CD4-positive, alpha-beta T cell (primary cell): Measurements from ENCODE around the gene KLC1. TPM values are rescaled to one million over a fixed set of nuclear protein-coding genes. Genes with fewer than 3 reads are reported as not detected.

Experiments used
- ATAC-seq: fragments of 200-7000 bp; cut with Tn5 transposase; one replicate; pipeline ENCODE4 v1.10.0; 2022; ENCODE audit warnings: mild to moderate bottlenecking; ENCODE audit not compliant: poor library complexity
- CTCF ChIA-PET: fragments of 350-600 bp; sonication (Branson Sonifier 250); formaldehyde crosslinking; loops from one replicate; lab custom pipeline; 2021; ENCODE audit warnings: antibody characterized with exemption, inconsistent platforms; lab: Charles Lee
- POLR2A ChIA-PET: fragments of 350-600 bp; sonication (Branson Sonifier 250); formaldehyde crosslinking; loops from one replicate; lab custom pipeline; 2021; ENCODE audit warnings: antibody characterized with exemption, inconsistent platforms; lab: Charles Lee
- DNase-seq, 14 experiments: peaks; one replicate each; pipeline ENCODE4 v3.0.0-alpha.2; 2013 to 2020; ENCODE audit warnings: mixed read lengths in 2 of 14
- H3K27ac ChIP-seq, 2 donors: one replicate each; pipeline versions ENCODE4 v1.5.1 to v1.7.0; 2013; ENCODE audit warnings: low read length in 2 of 2, low read depth in 1 of 2, mild to moderate bottlenecking in 1 of 2
- H3K27me3 ChIP-seq, 2 experiments: 1 replicate in 1 of 2; 2 replicates in 1 of 2; pipeline versions ENCODE4 v1.6.1 to v1.7.0; 2013; ENCODE audit warnings: low read length in 2 of 2, control low read depth in 1 of 2, mild to moderate bottlenecking in 1 of 2, moderate library complexity in 1 of 2; ENCODE audit not compliant: insufficient read depth in 2 of 2, control insufficient read depth in 1 of 2
- H3K36me3 ChIP-seq: one replicate; pipeline ENCODE4 v1.6.1; 2013; ENCODE audit warnings: low read length, control low read depth; ENCODE audit not compliant: insufficient read depth
- H3K4me1 ChIP-seq: one replicate; pipeline ENCODE4 v1.6.1; 2013; ENCODE audit warnings: low read length, control low read depth; ENCODE audit not compliant: insufficient read depth
- H3K4me3 ChIP-seq: one replicate; pipeline ENCODE4 v1.5.1; 2013; ENCODE audit warnings: mild to moderate bottlenecking, low read length, moderate library complexity
- H3K9me3 ChIP-seq, 2 experiments: 1 replicate in 1 of 2; 2 replicates in 1 of 2; pipeline versions ENCODE4 v1.6.1 to v1.7.0; 2013; ENCODE audit warnings: low read length in 2 of 2, mild to moderate bottlenecking in 2 of 2, control low read depth in 1 of 2, moderate library complexity in 1 of 2; ENCODE audit not compliant: control insufficient read depth in 1 of 2, insufficient read depth in 1 of 2
- H3K27ac Mint-ChIP-seq: one replicate; pipeline ENCODE4 v1.8.0; 2020; ENCODE audit warnings: mixed read lengths
- H3K27me3 Mint-ChIP-seq: one replicate; pipeline ENCODE4 v1.8.0; 2021; ENCODE audit warnings: mixed read lengths
- H3K36me3 Mint-ChIP-seq: one replicate; pipeline ENCODE4 v1.8.0; 2021; ENCODE audit warnings: low read depth, mixed read lengths
- H3K4me1 Mint-ChIP-seq: one replicate; pipeline ENCODE4 v1.8.0; 2021; ENCODE audit warnings: low read depth, mixed read lengths
- H3K4me3 Mint-ChIP-seq: one replicate; pipeline ENCODE4 v1.8.0; 2020; ENCODE audit warnings: mild to moderate bottlenecking, mixed read lengths
- H3K9me3 Mint-ChIP-seq: one replicate; pipeline ENCODE4 v1.8.0; 2020; ENCODE audit warnings: mixed read lengths
- intact Hi-C, 2 experiments: fragments of 100-400 bp; cut with DNase I in 1 of 2; cut with micrococcal nuclease in 1 of 2; formaldehyde crosslinking; loops; one replicate each; pipeline versions ENCODE4 v1.15.1 to v1.9.0; 2023 to 2025; cut with DNase I, micrococcal nuclease
- total RNA-seq, 174 experiments: library from RNA in 2 of 174; stranded (reverse) in 2 of 174; gene quantifications; one replicate each; pipeline ENCODE4 v1.2.3 and lab custom pipeline; 2021 to 2026
- TF ChIP-seq, protein P1 (sequence below): fragments of 200-600 bp; IDR thresholded peaks from one replicate; pipeline ENCODE4 v1.8.0; 2022; ENCODE audit warnings: antibody characterized with exemption, mild to moderate bottlenecking

KLC1 gene
- total RNA-seq, 2 experiments from 2014 or later: 111 to 119 TPM

- ATAC-seq (no peak), DNase-seq (no peak)
- intact Hi-C loops: no loop called here
- TF ChIP-seq, protein P1, sequence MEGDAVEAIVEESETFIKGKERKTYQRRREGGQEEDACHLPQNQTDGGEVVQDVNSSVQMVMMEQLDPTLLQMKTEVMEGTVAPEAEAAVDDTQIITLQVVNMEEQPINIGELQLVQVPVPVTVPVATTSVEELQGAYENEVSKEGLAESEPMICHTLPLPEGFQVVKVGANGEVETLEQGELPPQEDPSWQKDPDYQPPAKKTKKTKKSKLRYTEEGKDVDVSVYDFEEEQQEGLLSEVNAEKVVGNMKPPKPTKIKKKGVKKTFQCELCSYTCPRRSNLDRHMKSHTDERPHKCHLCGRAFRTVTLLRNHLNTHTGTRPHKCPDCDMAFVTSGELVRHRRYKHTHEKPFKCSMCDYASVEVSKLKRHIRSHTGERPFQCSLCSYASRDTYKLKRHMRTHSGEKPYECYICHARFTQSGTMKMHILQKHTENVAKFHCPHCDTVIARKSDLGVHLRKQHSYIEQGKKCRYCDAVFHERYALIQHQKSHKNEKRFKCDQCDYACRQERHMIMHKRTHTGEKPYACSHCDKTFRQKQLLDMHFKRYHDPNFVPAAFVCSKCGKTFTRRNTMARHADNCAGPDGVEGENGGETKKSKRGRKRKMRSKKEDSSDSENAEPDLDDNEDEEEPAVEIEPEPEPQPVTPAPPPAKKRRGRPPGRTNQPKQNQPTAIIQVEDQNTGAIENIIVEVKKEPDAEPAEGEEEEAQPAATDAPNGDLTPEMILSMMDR: no peak
- H3K27me3 Mint-ChIP-seq: no peaks in the 10 kb centered on the region
- no peaks in the 10 kb centered on the region for H3K4me1 Mint-ChIP-seq
- CTCF ChIA-PET: no interaction called here
- H3K4me3 ChIP-seq: no peak overlapping the region
- no peak overlapping the region for H3K4me3 Mint-ChIP-seq
- H3K36me3 ChIP-seq: peaks cover 63% of the 10 kb centered on the region
- H3K27ac ChIP-seq: no peak overlapping the region
- H3K4me1 ChIP-seq: no peaks in the 10 kb centered on the region
- H3K9me3 Mint-ChIP-seq: no peaks in the 10 kb centered on the region
- no peaks in the 10 kb centered on the region for H3K9me3 ChIP-seq
- peaks cover 79% of the 10 kb centered on the region for H3K36me3 Mint-ChIP-seq
- POLR2A ChIA-PET: no interaction called here
- H3K27ac Mint-ChIP-seq: no peak overlapping the region
- H3K27me3 ChIP-seq: no peaks in the 10 kb centered on the region
These were observed 33.6 kb downstream of the KLC1 start for GRCh38 chr14:103662591-103662990.

- H3K4me3 ChIP-seq: no peak overlapping the region
- Mint-ChIP-seq H3K27ac (no peak overlapping the region), H3K27me3 (no peaks in the 10 kb centered on the region), H3K4me1 (no peaks in the 10 kb centered on the region), H3K9me3 (no peaks in the 10 kb centered on the region), H3K4me3 (no peak overlapping the region), H3K36me3 (peaks cover 80% of the 10 kb centered on the region)
- DNase-seq (no peak), ATAC-seq (no peak)
- H3K27me3 ChIP-seq: no peaks in the 10 kb centered on the region
- TF ChIP-seq, protein P1: no peak
- peaks cover 64% of the 10 kb centered on the region for H3K36me3 ChIP-seq
- intact Hi-C loops: no loop called here
- CTCF ChIA-PET: no interaction called here
- no peaks in the 10 kb centered on the region for H3K4me1 ChIP-seq
- H3K27ac ChIP-seq: no peak overlapping the region
- no peaks in the 10 kb centered on the region for H3K9me3 ChIP-seq
- POLR2A ChIA-PET: no interaction called here
These were observed 34.5 kb downstream of the KLC1 start for GRCh38 chr14:103663506-103663905.

DNA sequence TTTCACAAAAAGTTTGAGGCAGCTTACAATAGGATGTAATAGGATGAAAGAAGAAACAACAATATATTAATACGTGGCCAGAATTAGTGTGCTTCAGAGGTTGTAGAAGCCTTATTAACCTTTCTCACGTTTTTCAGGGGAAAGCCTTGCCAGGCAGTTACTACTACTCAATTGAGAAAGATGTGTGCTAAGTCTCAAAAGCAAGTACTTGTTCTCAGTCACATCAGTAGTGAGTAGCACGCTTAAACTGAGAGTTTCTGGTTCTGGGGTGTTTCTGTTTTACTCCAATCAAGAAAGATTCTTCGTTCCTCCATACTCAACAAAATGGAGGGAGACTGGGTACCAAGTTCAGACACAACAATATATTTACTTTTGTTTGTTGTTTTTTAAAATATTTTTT, 38.7 kb downstream of the KLC1 start:
- H3K36me3 ChIP-seq: peaks cover 64% of the 10 kb centered on the region
- TF ChIP-seq, protein P1: no peak
- Mint-ChIP-seq H3K4me1 (no peaks in the 10 kb centered on the region), H3K36me3 (peaks cover 83% of the 10 kb centered on the region), H3K27ac (no peak overlapping the region), H3K27me3 (no peaks in the 10 kb centered on the region), H3K4me3 (no peak overlapping the region), H3K9me3 (no peaks in the 10 kb centered on the region)
- no peaks in the 10 kb centered on the region for H3K27me3 ChIP-seq
- no peaks in the 10 kb centered on the region for H3K9me3 ChIP-seq
- ATAC-seq: no peak
- H3K4me3 ChIP-seq: no peak overlapping the region
- H3K4me1 ChIP-seq: no peaks in the 10 kb centered on the region
- DNase-seq: no peak
- POLR2A ChIA-PET: interaction anchor here (0.6 kb wide), 1 partner anchor 53 kb away, joined by 3 read pairs; no protein-coding TSS in a partner anchor
- CTCF ChIA-PET: no interaction called here
- H3K27ac ChIP-seq: no peak overlapping the region
- intact Hi-C loops: no loop called here
